HCT116 (cell line): ENCODE data around the gene REST. TPM values are rescaled to one million over a fixed set of nuclear protein-coding genes. Genes with fewer than 3 reads are reported as not detected.

ENCODE experiments used
- ATAC-seq: fragments of 200-7000 bp; cut with Tn5 transposase; 2 replicates; pipeline ENCODE4 v1.9.1; 2020; ENCODE audit warnings: mild to moderate bottlenecking, moderate library complexity
- BruUV-seq: library from RNA; stranded (reverse); fragments of 400-500 nt; replicated peaks from 2 replicates; lab custom pipeline; 2021; lab: Mats Ljungman, UMichigan
- CTCF ChIA-PET: fragments of 300-600 bp; sonication (Branson Sonifier 250); formaldehyde crosslinking; loops from one replicate; lab custom pipeline; 2021; ENCODE audit warnings: antibody characterized with exemption; lab: Charles Lee
- POLR2A ChIA-PET: fragments of 300-600, 350-600 bp; sonication (Branson Sonifier 250); formaldehyde crosslinking; loops from one replicate; lab custom pipeline; 2021; ENCODE audit warnings: antibody characterized with exemption; lab: Charles Lee
- RAD21 ChIA-PET, 2 experiments: fragments of 300-600 bp; sonication (Branson Sonifier 250); formaldehyde crosslinking; loops; one replicate each; lab custom pipeline; 2023; ENCODE audit warnings: low total read pairs in 2 of 2; ENCODE audit not compliant: uncharacterized antibody in 2 of 2, unreplicated experiment in 2 of 2, low non-redundant PET in 1 of 2; lab: Charles Lee
- DNase-seq: peaks from one replicate; pipeline ENCODE4 v3.0.0-alpha.2; 2010; ENCODE audit warnings: low read depth, low spot score
- H2AFZ ChIP-seq: fragments of 200-600 bp; shearing (Covaris generic), sonication (generic); 2 replicates; pipeline ENCODE4 v1.6.1; 2017; ENCODE audit warnings: low read depth, mixed run types, mixed read lengths, antibody characterized with exemption, low read length; ENCODE audit not compliant: poor library complexity, severe bottlenecking
- H3K27ac ChIP-seq: 2 replicates; pipeline ENCODE4 v1.5.1; 2012; ENCODE audit warnings: low read depth, low read length
- H3K27me3 ChIP-seq: fragments of 200-600 bp; sonication (generic); 2 replicates; pipeline ENCODE4 v1.6.1; 2016; ENCODE audit warnings: mixed run types, low read length, mixed read lengths; ENCODE audit not compliant: insufficient read depth
- H3K36me3 ChIP-seq, 2 experiments: fragments of 200-500 bp in 1 of 2; fragments of 200-600 bp in 1 of 2; sonication (Bioruptor generic) in 1 of 2; sonication (generic) in 1 of 2; 2 replicates each; pipeline versions ENCODE4 v1.5.1 to v1.6.1; 2014 to 2016; ENCODE audit warnings: low read length in 2 of 2, inconsistent platforms in 1 of 2, mixed read lengths in 1 of 2, mixed run types in 1 of 2; ENCODE audit not compliant: insufficient read depth in 2 of 2, control insufficient read depth in 1 of 2
- H3K4me1 ChIP-seq, 2 experiments: fragments of 200-600 bp in 1 of 2; sonication (generic) in 1 of 2; 2 replicates each; pipeline versions ENCODE4 v1.5.1 to v1.6.1; 2012 to 2017; ENCODE audit warnings: low read length in 2 of 2, inconsistent platforms in 1 of 2, mild to moderate bottlenecking in 1 of 2, mixed read lengths in 1 of 2, mixed run types in 1 of 2, moderate library complexity in 1 of 2; ENCODE audit not compliant: insufficient read depth in 2 of 2, control insufficient read depth in 1 of 2
- H3K4me2 ChIP-seq: fragments of 200-600 bp; sonication (generic); 2 replicates; pipeline ENCODE4 v1.6.1; 2017; ENCODE audit warnings: mixed run types, low read length, mixed read lengths
- H3K4me3 ChIP-seq, 2 experiments: fragments of 200-600 bp in 1 of 2; sonication (generic) in 1 of 2; replicated peaks in 1 of 2; 2 replicates each; pipeline ENCODE4 v1.5.1; 2011 to 2016; ENCODE audit warnings: low read length in 2 of 2, control low read depth in 1 of 2, low read depth in 1 of 2, mild to moderate bottlenecking in 1 of 2, mixed read lengths in 1 of 2, mixed run types in 1 of 2
- H3K79me2 ChIP-seq: fragments of 200-600 bp; sonication (generic); 2 replicates; pipeline ENCODE4 v1.6.1; 2017; ENCODE audit warnings: mild to moderate bottlenecking, mixed run types, low read length, moderate library complexity, mixed read lengths; ENCODE audit not compliant: insufficient read depth
- H3K9ac ChIP-seq: fragments of 200-600 bp; sonication (generic); 2 replicates; pipeline ENCODE4 v1.6.1; 2016; ENCODE audit warnings: low read length, mixed read lengths
- H3K9me2 ChIP-seq: fragments of 200-600 bp; sonication (generic), shearing (Covaris generic); 2 replicates; pipeline ENCODE4 v1.6.1; 2017; ENCODE audit warnings: mixed run types, mild to moderate bottlenecking, moderate library complexity; ENCODE audit not compliant: insufficient read depth
- H3K9me3 ChIP-seq, 2 experiments: fragments of 200-500 bp in 1 of 2; fragments of 200-600 bp in 1 of 2; sonication (Bioruptor generic) in 1 of 2; sonication (generic) in 1 of 2; 2 replicates each; pipeline ENCODE4 v1.6.1; 2014 to 2017; ENCODE audit warnings: low read length in 2 of 2, mixed read lengths in 2 of 2, inconsistent platforms in 1 of 2, low read depth in 1 of 2, mild to moderate bottlenecking in 1 of 2, mixed run types in 1 of 2, moderate library complexity in 1 of 2; ENCODE audit not compliant: control insufficient read depth in 1 of 2, insufficient read depth in 1 of 2
- H4K20me1 ChIP-seq: fragments of 200-600 bp; sonication (generic), shearing (Covaris generic); 2 replicates; pipeline ENCODE4 v1.6.1; 2017; ENCODE audit warnings: mixed run types, mild to moderate bottlenecking, moderate library complexity; ENCODE audit not compliant: insufficient read depth
- CBX3 ChIP-seq: IDR thresholded peaks from 2 replicates; pipeline ENCODE4 v1.6.1; 2012; ENCODE audit warnings: low read depth
- CEBPB ChIP-seq: IDR thresholded peaks from 2 replicates; pipeline ENCODE4 v1.6.1; 2012; ENCODE audit warnings: low read depth
- EGR1 ChIP-seq: IDR thresholded peaks from 2 replicates; pipeline ENCODE4 v1.6.1; 2012; ENCODE audit warnings: low read depth
- ELF1 ChIP-seq: IDR thresholded peaks from 2 replicates; pipeline ENCODE4 v1.6.1; 2012; ENCODE audit warnings: low read depth, borderline replicate concordance
- EZH2 ChIP-seq: fragments of 200-600 bp; sonication (generic); IDR thresholded peaks from 2 replicates; pipeline ENCODE4 v1.6.1; 2017; ENCODE audit warnings: antibody characterized with exemption, mixed run types
- EZH2phosphoT487 ChIP-seq: fragments of 200-600 bp; IDR thresholded peaks from 2 replicates; pipeline ENCODE4 v1.6.1; 2018; ENCODE audit warnings: antibody characterized with exemption, borderline replicate concordance
- JUND ChIP-seq: IDR thresholded peaks from 2 replicates; pipeline ENCODE4 v1.6.1; 2012
- SRF ChIP-seq: IDR thresholded peaks from 2 replicates; pipeline ENCODE4 v1.6.1; 2012; ENCODE audit warnings: low read depth
- TCF7L2 ChIP-seq: IDR thresholded peaks from 2 replicates; pipeline ENCODE4 v1.7.0; 2011; ENCODE audit warnings: borderline replicate concordance, inconsistent platforms; ENCODE audit not compliant: insufficient read depth, insufficient read length; ENCODE audit errors: extremely low read depth
- YY1 ChIP-seq: IDR thresholded peaks from 2 replicates; pipeline ENCODE4 v1.6.1; 2011; ENCODE audit warnings: low read length, low read depth, moderate library complexity, mild to moderate bottlenecking; ENCODE audit not compliant: insufficient replicate concordance; ENCODE audit errors: extremely low read depth
- ZBTB33 ChIP-seq: IDR thresholded peaks from 2 replicates; pipeline ENCODE4 v1.6.1; 2011; ENCODE audit warnings: mild to moderate bottlenecking, low read length, moderate library complexity; ENCODE audit not compliant: insufficient replicate concordance; ENCODE audit errors: extremely low read depth
- ZFX ChIP-seq: fragments of 450-650 bp; IDR thresholded peaks from 2 replicates; pipeline ENCODE4 v1.6.1; 2017
- ZNF274 ChIP-seq: fragments of 200-500 bp; sonication (Bioruptor generic); IDR thresholded peaks from 2 replicates; pipeline ENCODE4 v1.6.1; 2014; ENCODE audit warnings: mild to moderate bottlenecking, low read depth, low read length, inconsistent platforms
- intact Hi-C: fragments of 100-400 bp; cut with micrococcal nuclease; formaldehyde crosslinking; loops from 2 replicates; pipeline ENCODE4 v1.10.0; 2022
- total RNA-seq: library from RNA; stranded (reverse); gene quantifications from one replicate; pipeline ENCODE4 v1.2.1, GENCODE V29; 2021; ENCODE audit not compliant: unreplicated experiment
- TF ChIP-seq, protein P1 (sequence below), 3 experiments: fragments of 200-600 bp in 1 of 3; sonication (generic) in 1 of 3; IDR thresholded peaks in 2 of 3; conservative IDR thresholded peaks in 1 of 3; 2 replicates each; pipeline ENCODE4 v1.5.1; 2012 to 2017; ENCODE audit warnings: low read depth in 2 of 3, low read length in 2 of 3, antibody characterized with exemption in 1 of 3, borderline replicate concordance in 1 of 3, control low read depth in 1 of 3, mild to moderate bottlenecking in 1 of 3, mixed read lengths in 1 of 3, mixed run types in 1 of 3, moderate library complexity in 1 of 3; ENCODE audit not compliant: insufficient read depth in 1 of 3
- TF ChIP-seq, protein P2 (sequence below): IDR thresholded peaks from 2 replicates; pipeline ENCODE4 v1.6.1; 2012; ENCODE audit warnings: low read depth
- TF ChIP-seq, protein P3 (sequence below): IDR thresholded peaks from 2 replicates; pipeline ENCODE4 v1.6.1; 2012

Gene REST
- total RNA-seq, 1 experiment from 2014 or later, result 42.6 TPM

DNA sequence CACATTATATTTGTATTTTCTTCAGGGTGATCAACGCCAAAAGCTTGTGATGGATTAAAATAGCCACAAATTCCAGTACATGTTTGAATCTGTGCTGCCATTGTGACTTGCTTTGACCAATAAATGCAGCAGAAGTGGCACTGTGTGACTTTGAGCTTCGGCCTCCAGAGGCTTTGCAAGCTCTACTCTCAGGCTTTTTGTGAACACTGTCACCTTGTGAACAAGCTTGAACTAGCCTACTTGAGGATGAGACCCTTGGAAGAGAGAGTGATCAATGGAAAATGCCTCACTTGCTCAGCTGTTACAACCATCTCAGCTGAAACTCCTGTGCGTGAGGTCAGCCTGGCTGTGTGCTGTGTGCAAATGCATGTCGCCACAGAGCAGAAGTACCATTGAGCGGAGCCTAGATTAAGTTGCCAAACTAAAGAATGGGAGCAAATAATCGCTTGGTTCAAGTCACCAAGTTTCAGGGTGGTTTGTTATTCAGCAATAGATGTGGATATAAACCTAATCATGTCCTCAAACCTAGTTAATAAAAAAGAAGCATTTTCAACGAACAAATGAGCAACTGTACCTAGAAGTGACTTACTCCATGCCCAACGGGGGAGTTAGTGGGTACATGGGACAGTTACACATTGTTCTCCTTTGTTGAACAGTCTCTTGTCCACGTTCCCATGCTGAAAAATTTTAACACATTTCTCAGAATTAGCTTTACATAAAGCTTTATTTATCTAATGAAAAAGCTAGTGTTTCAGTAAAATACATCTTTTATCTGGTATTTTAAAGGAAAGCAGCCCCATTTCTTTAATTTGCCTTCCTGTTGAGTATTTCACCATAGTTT, 46.2 kb downstream of the REST start:
- H2AFZ ChIP-seq, result no peak overlapping the region
- BruUV-seq, result no TSS peak
- no peaks in the 10 kb centered on the region for H3K79me2 ChIP-seq
- no peak overlapping the region for H3K4me2 ChIP-seq
- H3K27ac ChIP-seq, result no peak overlapping the region
- H3K27me3 ChIP-seq, result no peaks in the 10 kb centered on the region
- RAD21 ChIA-PET, result no interaction called here
- no peaks in the 10 kb centered on the region for H3K9me3 ChIP-seq
- CTCF ChIA-PET, result no interaction called here
- no peaks in the 10 kb centered on the region for H3K9me2 ChIP-seq
- no peaks in the 10 kb centered on the region for H4K20me1 ChIP-seq
- POLR2A ChIA-PET, result interaction anchor here (2.5 kb wide), 1 partner anchor 24 kb away, joined by 9 read pairs; the partner anchor contains the start of genes NOA1 and POLR2B
- TF ChIP-seq CBX3, result no peak
- no peak for TF ChIP-seq ELF1
- TF ChIP-seq, protein P1, sequence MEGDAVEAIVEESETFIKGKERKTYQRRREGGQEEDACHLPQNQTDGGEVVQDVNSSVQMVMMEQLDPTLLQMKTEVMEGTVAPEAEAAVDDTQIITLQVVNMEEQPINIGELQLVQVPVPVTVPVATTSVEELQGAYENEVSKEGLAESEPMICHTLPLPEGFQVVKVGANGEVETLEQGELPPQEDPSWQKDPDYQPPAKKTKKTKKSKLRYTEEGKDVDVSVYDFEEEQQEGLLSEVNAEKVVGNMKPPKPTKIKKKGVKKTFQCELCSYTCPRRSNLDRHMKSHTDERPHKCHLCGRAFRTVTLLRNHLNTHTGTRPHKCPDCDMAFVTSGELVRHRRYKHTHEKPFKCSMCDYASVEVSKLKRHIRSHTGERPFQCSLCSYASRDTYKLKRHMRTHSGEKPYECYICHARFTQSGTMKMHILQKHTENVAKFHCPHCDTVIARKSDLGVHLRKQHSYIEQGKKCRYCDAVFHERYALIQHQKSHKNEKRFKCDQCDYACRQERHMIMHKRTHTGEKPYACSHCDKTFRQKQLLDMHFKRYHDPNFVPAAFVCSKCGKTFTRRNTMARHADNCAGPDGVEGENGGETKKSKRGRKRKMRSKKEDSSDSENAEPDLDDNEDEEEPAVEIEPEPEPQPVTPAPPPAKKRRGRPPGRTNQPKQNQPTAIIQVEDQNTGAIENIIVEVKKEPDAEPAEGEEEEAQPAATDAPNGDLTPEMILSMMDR (IDR thresholded peaks at IDR 0.05 in 2 of 3, conservative IDR thresholded peaks at IDR 0.05 in 1 of 3; ENCODE audit: borderline replicate concordance in 1 of 3, insufficient read depth in 1 of 3, low read depth in 2 of 3, low read length in 2 of 3), result no peak
- TF ChIP-seq YY1, result no peak
- TF ChIP-seq, protein P2, sequence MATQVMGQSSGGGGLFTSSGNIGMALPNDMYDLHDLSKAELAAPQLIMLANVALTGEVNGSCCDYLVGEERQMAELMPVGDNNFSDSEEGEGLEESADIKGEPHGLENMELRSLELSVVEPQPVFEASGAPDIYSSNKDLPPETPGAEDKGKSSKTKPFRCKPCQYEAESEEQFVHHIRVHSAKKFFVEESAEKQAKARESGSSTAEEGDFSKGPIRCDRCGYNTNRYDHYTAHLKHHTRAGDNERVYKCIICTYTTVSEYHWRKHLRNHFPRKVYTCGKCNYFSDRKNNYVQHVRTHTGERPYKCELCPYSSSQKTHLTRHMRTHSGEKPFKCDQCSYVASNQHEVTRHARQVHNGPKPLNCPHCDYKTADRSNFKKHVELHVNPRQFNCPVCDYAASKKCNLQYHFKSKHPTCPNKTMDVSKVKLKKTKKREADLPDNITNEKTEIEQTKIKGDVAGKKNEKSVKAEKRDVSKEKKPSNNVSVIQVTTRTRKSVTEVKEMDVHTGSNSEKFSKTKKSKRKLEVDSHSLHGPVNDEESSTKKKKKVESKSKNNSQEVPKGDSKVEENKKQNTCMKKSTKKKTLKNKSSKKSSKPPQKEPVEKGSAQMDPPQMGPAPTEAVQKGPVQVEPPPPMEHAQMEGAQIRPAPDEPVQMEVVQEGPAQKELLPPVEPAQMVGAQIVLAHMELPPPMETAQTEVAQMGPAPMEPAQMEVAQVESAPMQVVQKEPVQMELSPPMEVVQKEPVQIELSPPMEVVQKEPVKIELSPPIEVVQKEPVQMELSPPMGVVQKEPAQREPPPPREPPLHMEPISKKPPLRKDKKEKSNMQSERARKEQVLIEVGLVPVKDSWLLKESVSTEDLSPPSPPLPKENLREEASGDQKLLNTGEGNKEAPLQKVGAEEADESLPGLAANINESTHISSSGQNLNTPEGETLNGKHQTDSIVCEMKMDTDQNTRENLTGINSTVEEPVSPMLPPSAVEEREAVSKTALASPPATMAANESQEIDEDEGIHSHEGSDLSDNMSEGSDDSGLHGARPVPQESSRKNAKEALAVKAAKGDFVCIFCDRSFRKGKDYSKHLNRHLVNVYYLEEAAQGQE, result no peak
- no peak for TF ChIP-seq EZH2phosphoT487
- TF ChIP-seq ZBTB33, result no peak
- TF ChIP-seq EGR1, result no peak
- no peak for TF ChIP-seq CEBPB
- TF ChIP-seq SRF, result no peak
- TF ChIP-seq, protein P3, sequence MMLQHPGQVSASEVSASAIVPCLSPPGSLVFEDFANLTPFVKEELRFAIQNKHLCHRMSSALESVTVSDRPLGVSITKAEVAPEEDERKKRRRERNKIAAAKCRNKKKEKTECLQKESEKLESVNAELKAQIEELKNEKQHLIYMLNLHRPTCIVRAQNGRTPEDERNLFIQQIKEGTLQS, result no peak
- no peak for TF ChIP-seq JUND
- no peak for TF ChIP-seq ZFX
- TF ChIP-seq TCF7L2, result no peak
- TF ChIP-seq ZNF274, result no peak
- no peak for TF ChIP-seq EZH2
- H3K9ac ChIP-seq, result no peak overlapping the region
- no peaks in the 10 kb centered on the region for H3K4me1 ChIP-seq
- ATAC-seq (no peak), DNase-seq (no peak)
- H3K36me3 ChIP-seq, result no peaks in the 10 kb centered on the region
- no peak overlapping the region for H3K4me3 ChIP-seq
- intact Hi-C loops, result no loop called here
